ENCODE data around the gene SLC12A9.
A peak's percentile ranks its signal among the peaks of the same experiment; 100 is the strongest.

SLC12A9 gene

DNA sequence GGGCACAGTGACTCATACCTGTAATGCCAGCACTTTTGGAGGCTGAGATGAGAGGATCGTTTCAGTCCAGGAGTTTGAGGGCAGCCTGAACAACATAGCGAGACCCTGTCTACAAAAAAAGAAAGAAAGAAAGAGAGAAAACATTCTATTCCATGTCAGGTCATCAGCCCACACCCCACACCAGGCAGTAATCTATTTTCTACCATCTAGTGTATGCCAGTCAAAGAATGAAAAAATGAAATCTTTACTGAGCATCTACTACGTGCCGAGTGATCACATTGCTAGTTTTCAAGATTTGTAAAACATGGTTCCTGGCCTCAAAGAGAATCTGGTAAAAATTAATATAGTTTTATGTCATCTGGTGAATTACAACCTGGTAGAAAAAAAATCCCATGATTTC is 22.1 kb upstream of the SLC12A9 start:
- ChIA-PET CTCF (no interaction called here), POLR2A (no interaction called here)
- no peak for DNase-seq (ENCODE audit: extremely low spot score)
- no peak for TF ChIP-seq ARNT (IDR thresholded peaks at IDR 0.05)
- TF ChIP-seq FOXM1 (IDR thresholded peaks at IDR 0.05; ENCODE audit: borderline replicate concordance), result no peak

DNA sequence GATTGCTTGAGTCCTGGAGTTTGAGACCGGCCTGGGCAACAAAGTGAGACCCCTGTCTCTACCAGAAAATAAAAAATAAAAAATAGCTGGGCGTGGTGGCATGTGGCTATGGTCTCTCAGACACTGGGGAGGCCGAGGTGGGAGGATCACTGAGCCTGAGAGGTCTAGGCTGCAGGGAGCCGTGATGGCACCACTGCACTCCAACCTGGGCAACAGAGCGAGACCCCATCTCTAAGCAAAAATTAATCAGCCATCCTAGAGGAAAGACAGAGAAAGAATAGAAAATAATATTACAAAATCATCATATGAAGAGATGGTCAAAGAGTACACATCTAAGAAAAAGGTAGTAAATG is 20.3 kb upstream of the SLC12A9 start:
- ChIA-PET POLR2A (interaction anchor here (0.6 kb wide), 1 partner anchor 11 kb away, joined by 4 read pairs; no protein-coding TSS in a partner anchor), CTCF (no interaction called here)
- TF ChIP-seq CTBP1 (IDR thresholded peaks at IDR 0.05; ENCODE audit: borderline replicate concordance), result no peak
- DNase-seq (ENCODE audit: extremely low spot score), result no peak

DNA sequence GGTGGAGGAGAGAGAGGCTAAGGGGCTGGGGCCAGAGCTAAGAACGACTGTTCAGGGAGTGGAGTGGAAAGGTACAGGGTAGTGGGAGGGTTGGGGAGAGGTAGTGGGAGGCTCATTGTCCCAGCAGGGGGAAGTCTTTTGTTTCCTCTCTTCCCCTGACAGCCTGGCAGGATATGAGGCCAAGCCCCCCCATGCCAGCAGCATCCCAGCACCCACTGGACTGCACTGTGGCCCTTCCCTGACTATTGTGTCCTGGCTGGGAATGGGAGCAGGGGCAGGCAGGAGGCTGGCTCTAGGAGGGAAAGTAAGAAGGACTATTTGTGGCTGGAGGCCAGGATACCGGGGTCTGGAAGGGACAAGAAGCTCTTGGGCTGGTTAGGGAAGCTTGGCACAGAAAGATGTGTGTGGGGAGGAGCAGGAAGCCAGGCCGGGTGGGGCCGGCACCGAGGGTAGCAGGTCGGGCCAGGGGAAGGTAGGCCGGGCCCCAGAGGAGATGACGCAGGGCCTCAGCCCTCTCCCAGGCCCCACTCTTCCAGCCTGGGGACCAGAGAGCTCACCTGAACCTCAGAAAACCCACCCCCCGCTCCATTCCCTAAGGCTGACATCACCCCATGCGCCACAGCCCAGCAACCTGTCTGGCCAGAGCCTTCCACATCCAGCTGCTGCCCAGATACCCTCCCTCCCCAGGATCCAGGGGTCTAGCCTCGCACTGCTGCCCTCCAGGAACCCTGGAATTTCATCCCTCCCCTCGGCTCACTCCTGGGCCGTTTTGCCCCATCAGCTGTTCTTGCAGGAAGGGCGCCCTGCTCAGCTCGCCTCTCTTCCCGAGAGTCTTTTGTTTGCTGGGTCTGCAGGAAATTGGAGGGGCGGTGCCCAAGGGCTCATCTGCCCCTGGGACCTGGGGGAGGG is 16.4 kb upstream of the SLC12A9 start:
- ChIA-PET CTCF (interaction anchor here (0.7 to 1.0 kb wide), 2 partner anchors 16 to 37 kb away, joined by 4 read pairs; partner anchors contain the start of gene SLC12A9), POLR2A (interaction anchor here (1.0 to 2.8 kb wide), 5 partner anchors 9 to 130 kb away, joined by 3 to 21 read pairs (median 9); partner anchors contain the start of genes EPHB4, POP7, SLC12A9 and SRRT)
- TF ChIP-seq ELF4 (IDR thresholded peaks at IDR 0.05), result no peak
- TF ChIP-seq SP1 (IDR thresholded peaks at IDR 0.05), result no peak
- no peak for TF ChIP-seq FOXK2 (IDR thresholded peaks at IDR 0.05)
- TF ChIP-seq CTBP1 (IDR thresholded peaks at IDR 0.05; ENCODE audit: borderline replicate concordance), result no peak
- no peak for TF ChIP-seq HDGF (IDR thresholded peaks at IDR 0.05; ENCODE audit: borderline replicate concordance)
- no peak for TF ChIP-seq BHLHE40 (IDR thresholded peaks at IDR 0.05; ENCODE audit: borderline replicate concordance)
- TF ChIP-seq, protein P1, sequence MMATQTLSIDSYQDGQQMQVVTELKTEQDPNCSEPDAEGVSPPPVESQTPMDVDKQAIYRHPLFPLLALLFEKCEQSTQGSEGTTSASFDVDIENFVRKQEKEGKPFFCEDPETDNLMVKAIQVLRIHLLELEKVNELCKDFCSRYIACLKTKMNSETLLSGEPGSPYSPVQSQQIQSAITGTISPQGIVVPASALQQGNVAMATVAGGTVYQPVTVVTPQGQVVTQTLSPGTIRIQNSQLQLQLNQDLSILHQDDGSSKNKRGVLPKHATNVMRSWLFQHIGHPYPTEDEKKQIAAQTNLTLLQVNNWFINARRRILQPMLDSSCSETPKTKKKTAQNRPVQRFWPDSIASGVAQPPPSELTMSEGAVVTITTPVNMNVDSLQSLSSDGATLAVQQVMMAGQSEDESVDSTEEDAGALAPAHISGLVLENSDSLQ (IDR thresholded peaks at IDR 0.05), result no peak
- no peak for TF ChIP-seq FOXA1 (IDR thresholded peaks at IDR 0.05)
- no peak for TF ChIP-seq ARNT (IDR thresholded peaks at IDR 0.05)
- TF ChIP-seq SUZ12 (IDR thresholded peaks at IDR 0.05), result no peak
- no peak for TF ChIP-seq ZNF384 (IDR thresholded peaks at IDR 0.05)
- no peak for TF ChIP-seq LEF1 (IDR thresholded peaks at IDR 0.05; ENCODE audit: borderline replicate concordance)
- TF ChIP-seq TARDBP (IDR thresholded peaks at IDR 0.05), result no peak
- no peak for TF ChIP-seq L3MBTL2 (conservative IDR thresholded peaks at IDR 0.05)
- TF ChIP-seq NFRKB (IDR thresholded peaks at IDR 0.05), result no peak
- TF ChIP-seq FOXM1 (IDR thresholded peaks at IDR 0.05; ENCODE audit: borderline replicate concordance), result no peak
- no peak for DNase-seq (ENCODE audit: extremely low spot score)

DNA sequence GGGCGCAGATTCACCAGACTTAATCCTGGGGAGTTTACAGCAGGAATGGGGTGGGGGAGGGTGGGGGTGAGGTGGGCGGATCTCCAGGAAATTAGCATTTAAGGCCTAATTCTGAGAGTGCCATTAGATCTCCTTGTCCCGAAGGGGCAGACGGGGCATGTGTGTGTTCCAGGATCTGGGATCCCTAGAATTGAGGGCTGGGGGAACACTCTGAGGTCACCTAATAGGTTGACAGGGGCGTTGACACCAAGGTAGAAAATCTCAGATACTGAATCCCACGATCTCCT is 15.8 kb upstream of the SLC12A9 start:
- ChIA-PET POLR2A (interaction anchor here (1.0 to 2.8 kb wide), 5 partner anchors 10 to 131 kb away, joined by 3 to 21 read pairs (median 9); partner anchors contain the start of genes EPHB4, POP7, SLC12A9 and SRRT), CTCF (no interaction called here)
- no peak for DNase-seq (ENCODE audit: extremely low spot score)
- TF ChIP-seq L3MBTL2 (conservative IDR thresholded peaks at IDR 0.05), result no peak

DNA sequence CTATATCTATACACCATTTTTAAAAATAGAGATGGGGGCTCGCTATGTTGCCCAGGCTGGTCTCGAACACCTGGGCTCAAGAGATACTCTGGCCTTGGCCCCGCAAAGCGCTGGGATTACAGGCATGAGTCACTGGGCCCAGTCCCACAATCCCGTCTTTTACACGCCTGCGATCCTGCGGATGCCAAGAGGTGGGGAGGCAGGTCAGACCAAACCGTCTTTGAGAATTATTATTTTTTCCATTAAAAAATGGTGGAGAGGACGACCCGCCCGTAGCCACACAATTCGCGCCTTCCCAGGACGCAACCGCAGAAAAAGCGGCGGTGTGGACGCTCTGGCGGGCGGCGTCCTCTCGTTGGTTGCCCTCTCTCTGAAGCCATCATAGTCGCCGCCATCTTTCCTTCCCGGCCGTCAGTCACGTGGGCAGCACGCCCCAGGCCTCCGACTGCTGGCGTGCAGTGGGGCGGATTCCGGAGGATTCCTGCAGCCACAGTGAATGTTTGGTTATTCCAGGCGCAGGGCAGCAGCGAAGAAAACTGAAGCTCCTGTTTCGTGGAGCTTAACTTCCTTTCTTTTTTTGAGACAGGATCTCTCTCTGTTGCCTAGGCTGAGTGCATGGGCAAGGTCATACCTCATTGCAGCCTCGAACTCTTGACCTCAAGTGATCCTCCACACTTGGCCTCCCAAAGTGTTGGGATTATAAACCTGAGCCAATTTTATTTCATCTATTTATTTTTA is 15.2 kb upstream of the SLC12A9 start:
- ChIA-PET POLR2A (interaction anchor here (1.0 to 2.8 kb wide), 5 partner anchors 9 to 53 kb away, joined by 3 to 21 read pairs (median 4); partner anchors contain the start of genes EPHB4, SLC12A9, SRRT and UFSP1), CTCF (no interaction called here)
- TF ChIP-seq FOXA1 (IDR thresholded peaks at IDR 0.05) (no peak), ELF4 (IDR thresholded peaks at IDR 0.05) (no peak), L3MBTL2 (conservative IDR thresholded peaks at IDR 0.05) (peak; percentile 88)
- peak; percentile 83 for DNase-seq (ENCODE audit: extremely low spot score)

DNA sequence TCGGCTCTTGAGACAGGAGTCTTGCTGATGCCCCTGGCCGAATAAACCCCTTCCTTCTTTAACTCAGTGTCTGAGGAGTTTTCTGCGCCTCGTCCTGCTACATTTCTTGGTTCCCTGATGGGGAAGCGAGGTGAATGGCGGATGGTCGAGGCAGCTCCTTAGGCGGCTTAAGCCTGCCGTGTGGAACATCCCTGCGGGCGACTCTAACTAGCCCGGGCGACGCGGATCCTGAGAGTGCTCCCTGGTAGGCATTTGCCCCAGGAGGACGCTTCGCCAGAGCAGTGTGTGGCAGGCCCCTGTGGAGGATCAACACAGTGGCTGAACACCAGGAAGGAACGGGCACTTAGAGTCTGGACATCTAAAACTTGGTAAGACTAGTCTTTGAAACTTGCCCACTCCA is 13.2 kb upstream of the SLC12A9 start:
- POLR2A ChIA-PET, result no interaction called here
- DNase-seq (ENCODE audit: extremely low spot score), result no peak
- CTCF ChIA-PET, result no interaction called here
- no peak for TF ChIP-seq NFRKB (IDR thresholded peaks at IDR 0.05)
- no peak for TF ChIP-seq ZNF384 (IDR thresholded peaks at IDR 0.05)
- no peak for TF ChIP-seq FOXK2 (IDR thresholded peaks at IDR 0.05)
- no peak for TF ChIP-seq BHLHE40 (IDR thresholded peaks at IDR 0.05; ENCODE audit: borderline replicate concordance)
- no peak for TF ChIP-seq ELF4 (IDR thresholded peaks at IDR 0.05)
- TF ChIP-seq, protein P1 (IDR thresholded peaks at IDR 0.05), result no peak
- TF ChIP-seq ARNT (IDR thresholded peaks at IDR 0.05), result no peak
- TF ChIP-seq TARDBP (IDR thresholded peaks at IDR 0.05), result no peak
- TF ChIP-seq FOXA1 (IDR thresholded peaks at IDR 0.05), result no peak
- no peak for TF ChIP-seq SP1 (IDR thresholded peaks at IDR 0.05)
- TF ChIP-seq L3MBTL2 (conservative IDR thresholded peaks at IDR 0.05), result no peak
- TF ChIP-seq HDGF (IDR thresholded peaks at IDR 0.05; ENCODE audit: borderline replicate concordance), result no peak
- TF ChIP-seq LEF1 (IDR thresholded peaks at IDR 0.05; ENCODE audit: borderline replicate concordance), result no peak
- no peak for TF ChIP-seq FOXM1 (IDR thresholded peaks at IDR 0.05; ENCODE audit: borderline replicate concordance)
- no peak for TF ChIP-seq SUZ12 (IDR thresholded peaks at IDR 0.05)

DNA sequence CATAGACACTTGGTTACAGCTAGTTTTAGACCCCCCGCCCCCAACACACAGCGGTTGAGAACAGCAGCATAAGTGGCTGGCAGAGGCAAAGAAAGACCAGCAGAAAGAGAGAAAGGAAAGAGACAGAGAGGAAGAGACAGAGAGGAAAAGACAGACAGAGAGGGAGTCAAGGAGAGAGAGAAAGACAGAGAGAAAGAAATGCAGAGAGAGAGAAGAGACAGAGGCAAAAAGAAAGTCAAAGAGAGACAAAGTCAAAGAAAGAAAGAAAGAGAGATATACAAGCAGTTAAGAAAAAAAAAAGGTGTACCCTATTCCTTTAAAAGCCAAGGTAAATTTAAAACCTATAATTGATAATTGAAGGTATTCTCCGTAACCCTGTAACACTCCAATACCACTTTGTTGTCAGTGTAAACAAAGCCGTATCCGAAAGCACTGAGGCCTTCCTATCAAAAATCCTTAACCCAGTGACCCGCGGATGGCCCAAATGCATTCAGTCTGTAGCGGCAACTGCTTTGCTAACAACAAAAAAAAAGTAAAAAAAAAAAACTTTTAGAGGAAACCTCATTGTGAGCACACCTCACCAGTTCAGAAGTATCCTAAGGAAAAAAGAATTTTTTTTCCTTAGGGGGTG is 11.9 kb upstream of the SLC12A9 start:
- TF ChIP-seq CTBP1 (IDR thresholded peaks at IDR 0.05; ENCODE audit: borderline replicate concordance), result no peak
- TF ChIP-seq SUZ12 (IDR thresholded peaks at IDR 0.05), result no peak
- TF ChIP-seq ZNF384 (IDR thresholded peaks at IDR 0.05), result no peak
- TF ChIP-seq HDGF (IDR thresholded peaks at IDR 0.05; ENCODE audit: borderline replicate concordance), result no peak
- TF ChIP-seq BHLHE40 (IDR thresholded peaks at IDR 0.05; ENCODE audit: borderline replicate concordance), result no peak
- TF ChIP-seq LEF1 (IDR thresholded peaks at IDR 0.05; ENCODE audit: borderline replicate concordance), result no peak
- TF ChIP-seq L3MBTL2 (conservative IDR thresholded peaks at IDR 0.05), result no peak
- TF ChIP-seq FOXK2 (IDR thresholded peaks at IDR 0.05), result no peak
- no peak for TF ChIP-seq TARDBP (IDR thresholded peaks at IDR 0.05)
- TF ChIP-seq FOXM1 (IDR thresholded peaks at IDR 0.05; ENCODE audit: borderline replicate concordance), result no peak
- no peak for TF ChIP-seq FOXA1 (IDR thresholded peaks at IDR 0.05)
- TF ChIP-seq, protein P1 (IDR thresholded peaks at IDR 0.05), result no peak
- TF ChIP-seq ARNT (IDR thresholded peaks at IDR 0.05), result no peak
- TF ChIP-seq NFRKB (IDR thresholded peaks at IDR 0.05), result no peak
- TF ChIP-seq ELF4 (IDR thresholded peaks at IDR 0.05), result no peak
- no peak for TF ChIP-seq SP1 (IDR thresholded peaks at IDR 0.05)
- DNase-seq (ENCODE audit: extremely low spot score), result no peak
- ChIA-PET POLR2A (no interaction called here), CTCF (no interaction called here)
